Body of pancreas (tissue), 4 donors: ENCODE results near the gene PLEKHA6. TPM values are rescaled to one million over a fixed set of nuclear protein-coding genes. Genes with fewer than 3 reads are reported as not detected.

Experiments
- ATAC-seq: fragments of 150-250 bp; one replicate; pipeline ENCODE4 v1.9.1; 2016
- DNase-seq, 4 donors: peaks; one replicate each; pipeline ENCODE4 v3.0.0-alpha.2; 2019
- H3K27ac ChIP-seq, 4 donors: fragments of 200-600 bp; sonication (generic); 1 replicate in 3 of 4; 2 replicates in 1 of 4; pipeline versions ENCODE4 v1.5.1 to v1.6.1; 2016 to 2019; ENCODE audit warnings: mild to moderate bottlenecking in 1 of 4, mixed read lengths in 1 of 4, moderate library complexity in 1 of 4
- H3K27me3 ChIP-seq, 2 donors: fragments of 200-600 bp; sonication (generic); one replicate each; pipeline ENCODE4 v1.6.0; 2016; ENCODE audit warnings: mild to moderate bottlenecking in 1 of 2
- H3K36me3 ChIP-seq, 2 donors: fragments of 200-600 bp; sonication (generic); replicated peaks in 1 of 2; 2 replicates each; pipeline ENCODE4 v1.5.1; 2016; ENCODE audit warnings: low read depth in 2 of 2; ENCODE audit not compliant: insufficient read depth in 1 of 2
- H3K4me1 ChIP-seq: fragments of 200-600 bp; sonication (generic); one replicate; pipeline ENCODE4 v1.6.0; 2016
- H3K4me3 ChIP-seq, 2 donors: fragments of 200-600 bp; sonication (generic); 1 replicate in 1 of 2; 2 replicates in 1 of 2; pipeline ENCODE4 v1.5.1; 2016 to 2019
- H3K9me3 ChIP-seq, 3 donors: fragments of 200-600 bp; sonication (generic); 1 replicate in 2 of 3; 2 replicates in 1 of 3; pipeline ENCODE4 v1.5.1; 2016
- CTCF ChIP-seq, 7 experiments: fragments of 450-650 bp in 4 of 7; fragments of 200-600 bp in 3 of 7; sonication (generic) in 3 of 7; IDR thresholded peaks; one replicate each; pipeline ENCODE4 v1.5.1; 2016 to 2019; ENCODE audit warnings: antibody characterized with exemption in 7 of 7
- POLR2A ChIP-seq, 3 donors: fragments of 450-650 bp; IDR thresholded peaks; one replicate each; pipeline ENCODE4 v1.6.1; 2016; ENCODE audit warnings: antibody characterized with exemption in 3 of 3, mild to moderate bottlenecking in 2 of 3
- WGBS, 2 donors: methylation state at CpG; one replicate each; pipeline ENCODE4 v1.1.5; 2017; 5-methylcytosine and 5-hydroxymethylcytosine counted together
- intact Hi-C: fragments of 100-400 bp; cut with DNase I; formaldehyde crosslinking; loops from one replicate; pipeline ENCODE4 v1.15.1; 2023
- total RNA-seq, 2 donors: library from RNA; depleted of rRNA; stranded (reverse); fragments of >200 nt; gene quantifications; one replicate each; pipeline ENCODE4 v1.1.0, GENCODE V29; 2016

PLEKHA6 gene
- total RNA-seq, 2 donors from 2014 or later, result 10.9 to 20.4 TPM

- intact Hi-C loops, result no loop called here
- H3K27me3 ChIP-seq, result no peaks in the 10 kb centered on the region
- DNase-seq, result no peak
- peaks cover 33% of the 10 kb centered on the region for H3K4me1 ChIP-seq
- WGBS, 2 donors, result 86 to 88% methylated on average over 3 of the region's 3 CpGs
- no peak for ATAC-seq
- TF ChIP-seq CTCF (IDR thresholded peaks at IDR 0.05) (no peak), POLR2A (IDR thresholded peaks at IDR 0.05) (no peak)
- no peaks in the 10 kb centered on the region for H3K9me3 ChIP-seq
- H3K27ac ChIP-seq, result no peak overlapping the region
- no peak overlapping the region for H3K4me3 ChIP-seq
- H3K36me3 ChIP-seq, result peaks cover 0 to 6% of the 10 kb centered on the region in 2 donors
Measured at GRCh38 chr1:204401730-204402129, 42.0 kb upstream of the PLEKHA6 start.

GRCh38 chr1:204400882-204401510 lies 41.3 kb upstream of the PLEKHA6 start:
- H3K4me1 ChIP-seq, result peaks cover 27% of the 10 kb centered on the region
- no peak overlapping the region for H3K27ac ChIP-seq
- no peaks in the 10 kb centered on the region for H3K9me3 ChIP-seq
- no peak for TF ChIP-seq POLR2A (IDR thresholded peaks at IDR 0.05)
- TF ChIP-seq CTCF (IDR thresholded peaks at IDR 0.05), result no peak
- WGBS, 2 donors, result 60 to 64% methylated on average over 6 of the region's 6 CpGs
- DNase-seq (no peak), ATAC-seq (no peak)
- no peaks in the 10 kb centered on the region for H3K27me3 ChIP-seq
- intact Hi-C loops, result no loop called here
- H3K36me3 ChIP-seq, result peaks cover 0 to 6% of the 10 kb centered on the region in 2 donors
- no peak overlapping the region for H3K4me3 ChIP-seq

GRCh38 chr1:204398197-204399125 lies 38.7 kb upstream of the PLEKHA6 start:
- H3K4me3 ChIP-seq, result no peak overlapping the region
- TF ChIP-seq CTCF (IDR thresholded peaks at IDR 0.05) (peak; percentile 51 to 87 (median 79)), POLR2A (IDR thresholded peaks at IDR 0.05) (no peak)
- H3K27ac ChIP-seq, result peak overlapping the region in 3 of 4 donors; percentile 51 to 69 (median 67)
- WGBS, 2 donors, result 59 to 64% methylated on average over 7 of the region's 7 CpGs
- DNase-seq (peak; percentile 80 to 91 (median 88)), ATAC-seq (peak; percentile 95)
- H3K27me3 ChIP-seq, result no peaks in the 10 kb centered on the region
- no peaks in the 10 kb centered on the region for H3K9me3 ChIP-seq
- peaks cover 7% of the 10 kb centered on the region for H3K4me1 ChIP-seq
- intact Hi-C loops, result no loop called here
- peaks cover 0 to under 1% of the 10 kb centered on the region in 2 donors for H3K36me3 ChIP-seq

- WGBS, 2 donors, result 87 to 92% methylated on average over 4 of the region's 4 CpGs
- intact Hi-C loops, result no loop called here
- Histone ChIP-seq H3K27ac (no peak overlapping the region), H3K4me1 (peaks cover 13% of the 10 kb centered on the region), H3K9me3 (no peaks in the 10 kb centered on the region), H3K4me3 (no peak overlapping the region), H3K27me3 (no peaks in the 10 kb centered on the region), H3K36me3 (no peaks in the 10 kb centered on the region)
- no peak for DNase-seq
- TF ChIP-seq POLR2A (IDR thresholded peaks at IDR 0.05), result no peak
- TF ChIP-seq CTCF (IDR thresholded peaks at IDR 0.05), result no peak
- no peak for ATAC-seq
Measured at GRCh38 chr1:204396015-204396583, 36.4 kb upstream of the PLEKHA6 start.
